HG02798 (cell line): Measurements from ENCODE around the gene SEC31A.

ENCODE experiments used
- ATAC-seq: cut with Tn5 transposase; IDR thresholded peaks from one replicate; pipeline ENCODE4 v1.9.1; 2021; ENCODE audit warnings: mild to moderate bottlenecking; ENCODE audit not compliant: unreplicated experiment, poor library complexity

The SEC31A gene

GRCh38 chr4:82798168-82799005, 92.6 kb downstream of the SEC31A start, which contains the start of gene SCD5:
SCD5 (minus strand) TSS chr4:82798796; CDS start chr4:82798537, 259 bp downstream.
- ATAC-seq = peak; percentile 95

DNA sequence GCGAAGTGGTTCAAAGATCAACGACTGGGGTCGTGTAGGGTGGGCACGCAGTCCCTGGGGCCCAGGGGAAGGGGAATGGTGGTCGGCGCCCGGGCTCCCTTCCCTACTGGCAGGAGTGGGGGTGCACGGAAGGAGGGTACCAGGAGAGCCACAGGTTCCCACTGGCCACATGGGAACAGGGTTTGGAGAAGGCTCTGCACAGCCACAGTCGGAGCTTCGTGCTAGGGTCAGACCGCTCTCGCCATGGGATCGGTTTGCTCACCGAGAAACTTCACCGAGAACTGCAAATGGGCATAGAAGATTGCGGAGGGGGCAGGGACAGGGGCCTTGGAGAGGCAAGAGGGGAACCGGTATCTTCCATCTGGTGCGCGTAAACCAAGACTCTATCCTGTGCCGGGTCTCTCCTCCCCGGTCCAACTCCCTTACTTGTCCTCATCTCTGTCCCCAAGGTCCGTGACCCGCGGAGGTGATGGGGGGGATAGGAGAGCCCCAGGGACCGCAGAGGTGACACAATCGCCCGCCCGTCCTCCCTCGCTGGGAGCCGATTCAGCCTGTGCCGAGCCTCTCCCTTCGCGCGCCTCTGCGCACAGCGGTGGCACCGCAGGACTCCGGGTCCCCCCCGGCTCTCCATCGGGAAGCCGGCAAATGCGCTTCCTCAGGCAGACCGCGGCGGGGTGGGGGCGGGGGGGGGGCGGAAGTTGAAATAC, 93.4 kb downstream of the SEC31A start:
- no peak for ATAC-seq

- ATAC-seq = no peak
These were observed 93.9 kb downstream of the SEC31A start for GRCh38 chr4:82797040-82797404.

DNA sequence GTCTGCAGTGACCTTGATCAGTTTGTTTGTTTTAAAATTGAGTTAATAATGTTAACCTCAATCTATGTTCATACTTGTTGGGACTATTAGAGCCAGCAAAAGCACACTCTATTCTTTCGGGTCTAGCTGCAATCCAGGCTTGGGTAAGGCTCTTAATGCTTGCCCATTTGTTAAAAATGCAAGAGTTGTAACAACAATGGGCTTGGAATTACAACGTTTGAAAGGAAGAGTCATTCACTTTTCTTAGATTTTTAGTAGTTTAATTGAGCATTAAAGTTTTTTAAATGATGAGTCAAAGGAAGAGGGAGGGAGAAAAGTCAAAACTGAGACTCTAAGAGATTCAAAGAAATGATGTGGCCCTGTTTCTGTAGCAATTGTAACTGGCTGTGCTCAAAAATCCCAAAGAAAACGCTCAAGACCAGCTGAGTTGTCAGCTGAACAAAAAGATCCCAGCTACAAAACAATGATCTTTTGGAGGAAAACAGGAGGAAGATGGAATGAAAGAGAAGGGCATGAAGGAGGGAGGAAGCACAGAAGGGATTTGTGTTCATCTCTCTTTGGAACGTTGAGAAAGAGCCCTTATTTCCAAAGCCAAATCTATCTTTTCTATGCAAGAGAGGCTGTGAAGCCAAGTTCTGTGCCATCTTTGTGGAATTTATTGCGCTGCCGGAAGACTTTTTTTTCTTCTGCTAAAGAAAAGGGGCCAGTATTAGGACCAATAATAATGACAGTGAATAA, 97.9 kb downstream of the SEC31A start:
- no peak for ATAC-seq

- ATAC-seq = no peak
These were observed 99.8 kb downstream of the SEC31A start for GRCh38 chr4:82791179-82791578.

GRCh38 chr4:82790060-82790660, 100.8 kb downstream of the SEC31A start:
- ATAC-seq = no peak

DNA sequence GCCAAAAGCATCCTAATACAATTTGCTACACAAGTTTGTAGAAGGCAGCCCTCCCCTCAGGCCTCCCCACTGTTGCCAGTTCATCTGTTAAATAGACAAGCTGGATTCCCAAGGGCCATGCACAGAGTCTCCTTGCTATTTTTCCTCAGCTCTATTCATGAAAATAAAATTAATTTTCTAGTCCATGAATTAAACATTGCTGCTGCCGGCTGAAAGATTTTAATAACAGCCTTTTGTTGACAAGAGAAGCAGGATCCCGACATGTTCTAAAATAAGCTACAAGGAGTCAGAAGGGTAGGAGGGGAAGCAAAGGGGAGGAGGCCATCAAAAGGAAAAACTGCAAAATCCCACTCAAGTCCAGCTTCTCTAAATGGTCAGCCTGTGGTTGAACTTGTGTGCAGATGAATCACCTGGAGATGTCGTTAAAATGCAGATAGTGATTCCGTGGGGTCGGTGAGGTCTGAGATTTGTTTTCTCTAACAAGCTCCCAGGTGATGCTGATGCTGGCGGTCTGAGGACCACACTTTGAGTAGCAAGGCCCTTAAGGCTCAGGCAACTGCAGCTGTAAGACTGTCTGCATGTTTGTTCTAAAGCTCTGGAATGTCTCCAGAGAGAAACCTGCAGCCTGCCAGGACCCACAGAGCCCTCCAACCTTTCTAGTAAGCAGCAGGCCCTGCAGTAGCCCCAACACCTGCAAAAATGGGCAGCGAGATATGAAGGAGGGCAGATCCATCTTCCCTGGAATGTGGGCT, 101.8 kb downstream of the SEC31A start:
- ATAC-seq = no peak

DNA sequence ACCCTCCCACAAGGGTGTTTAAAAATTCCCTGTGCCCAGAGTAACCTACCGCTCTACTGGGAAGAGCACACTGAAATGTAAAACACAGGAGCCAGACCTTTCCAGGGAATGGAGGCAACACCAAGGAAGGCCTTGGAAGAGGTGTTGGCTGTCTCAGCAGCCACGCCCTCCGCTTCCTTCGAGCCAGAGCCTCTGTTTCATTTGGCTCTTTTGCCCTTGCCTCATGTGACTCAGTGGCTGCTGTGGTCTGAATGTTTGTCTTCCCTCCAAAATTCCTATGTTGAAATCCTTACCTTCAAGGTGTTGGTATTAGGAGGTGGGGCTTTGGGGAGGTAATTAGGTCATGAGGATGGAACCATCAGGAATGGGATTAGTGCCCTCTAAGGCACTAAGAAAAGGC, 103.6 kb downstream of the SEC31A start:
- no peak for ATAC-seq

DNA sequence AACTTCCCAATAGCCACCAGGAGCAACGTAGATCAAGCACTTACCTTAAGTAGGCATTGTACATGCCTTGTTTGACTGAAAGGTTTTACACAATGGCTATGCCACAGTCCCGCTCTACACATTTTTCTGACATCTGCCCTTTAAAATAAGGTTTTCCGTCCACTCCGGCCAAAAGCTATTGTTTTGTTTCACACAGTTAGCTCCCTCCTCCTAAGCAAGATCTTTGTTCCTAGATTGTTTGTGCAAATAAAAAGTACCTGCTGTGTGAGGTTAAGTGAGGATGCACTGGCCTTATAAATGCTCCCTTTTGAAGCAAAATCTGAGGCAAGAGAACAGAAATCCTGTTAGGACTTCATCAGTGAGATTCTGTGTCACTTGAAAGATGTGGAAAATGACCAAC, 104.1 kb downstream of the SEC31A start:
- no peak for ATAC-seq

DNA sequence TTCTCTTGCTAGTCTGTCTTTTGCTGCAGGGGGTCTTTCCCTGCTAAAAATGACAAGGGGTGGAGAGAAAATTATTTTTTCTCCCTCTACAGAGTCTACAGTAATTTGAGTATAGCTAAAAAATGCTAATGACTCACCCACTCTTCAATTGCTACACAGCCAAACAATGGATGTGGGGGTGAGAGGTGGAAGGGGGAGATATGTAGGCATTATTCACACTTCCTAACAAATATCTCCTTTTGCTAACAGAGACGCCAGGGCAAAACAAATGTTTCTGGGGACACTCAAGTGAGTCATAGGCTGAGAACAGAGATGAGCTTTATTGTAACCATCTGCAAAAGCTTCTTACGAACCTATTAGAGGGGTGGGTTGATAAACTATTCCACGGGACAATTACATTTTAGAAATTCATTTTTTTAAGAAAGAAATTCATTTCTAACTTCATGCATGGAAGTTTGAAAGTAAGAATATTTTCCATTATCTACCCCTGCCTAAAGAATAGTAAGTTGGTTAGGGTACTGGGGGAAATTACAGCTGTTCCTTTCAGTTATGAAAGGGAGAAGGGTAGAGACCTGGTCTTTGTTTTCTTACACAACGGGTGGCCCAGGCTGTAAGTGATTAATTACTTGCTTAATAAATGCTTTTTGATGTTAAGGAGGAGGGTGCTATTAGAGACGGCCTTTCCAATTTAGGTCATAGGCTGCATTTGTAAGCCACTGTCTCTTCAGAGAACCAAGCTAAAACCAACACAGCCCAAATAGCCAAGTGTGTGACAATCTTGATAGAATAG, 105.1 kb downstream of the SEC31A start:
- ATAC-seq = no peak

DNA sequence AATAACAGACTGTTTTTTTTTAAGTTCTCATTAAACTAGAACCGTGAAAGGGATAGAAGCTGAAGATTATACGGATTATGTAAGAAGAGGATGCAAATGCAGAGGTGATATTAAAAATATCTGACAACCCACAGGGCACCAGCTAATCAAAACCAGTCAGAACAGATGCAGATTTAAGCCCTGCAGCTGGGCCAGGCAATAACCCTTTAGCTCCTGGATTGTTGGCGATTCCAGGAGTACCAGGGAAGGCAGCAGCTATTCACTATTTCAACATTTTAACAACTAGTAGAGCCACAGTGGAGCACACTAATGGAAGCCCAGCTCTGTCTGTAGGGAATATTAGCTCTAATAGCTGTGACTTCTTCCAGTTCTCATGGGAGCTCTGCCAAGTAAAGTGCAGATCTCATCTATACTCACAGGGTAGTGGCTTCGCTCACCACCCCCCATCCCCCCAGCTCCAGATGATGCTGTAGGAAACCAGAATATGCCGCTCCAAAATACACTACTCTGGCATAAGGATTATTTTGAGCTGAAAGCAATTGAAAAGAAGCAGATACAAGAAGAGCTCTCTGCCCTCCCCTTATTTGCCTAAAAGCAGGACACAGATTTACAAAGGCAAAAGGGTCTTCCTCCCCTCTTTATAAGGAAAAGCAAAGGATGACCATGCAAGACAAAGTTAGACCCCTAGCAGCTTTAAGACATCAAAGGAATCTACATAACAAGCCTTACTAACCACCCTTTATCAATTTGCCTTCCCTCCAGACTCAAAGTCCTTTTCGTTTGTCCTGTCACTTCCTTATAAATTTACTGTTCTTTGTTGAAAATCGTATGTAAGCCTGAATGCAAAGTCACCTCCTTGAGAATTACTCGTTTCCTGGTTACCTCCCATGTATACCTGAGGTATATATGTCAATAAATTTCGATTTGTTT, 106.0 kb downstream of the SEC31A start:
- no peak for ATAC-seq

GRCh38 chr4:82782626-82783345, 108.2 kb downstream of the SEC31A start:
- ATAC-seq = no peak

DNA sequence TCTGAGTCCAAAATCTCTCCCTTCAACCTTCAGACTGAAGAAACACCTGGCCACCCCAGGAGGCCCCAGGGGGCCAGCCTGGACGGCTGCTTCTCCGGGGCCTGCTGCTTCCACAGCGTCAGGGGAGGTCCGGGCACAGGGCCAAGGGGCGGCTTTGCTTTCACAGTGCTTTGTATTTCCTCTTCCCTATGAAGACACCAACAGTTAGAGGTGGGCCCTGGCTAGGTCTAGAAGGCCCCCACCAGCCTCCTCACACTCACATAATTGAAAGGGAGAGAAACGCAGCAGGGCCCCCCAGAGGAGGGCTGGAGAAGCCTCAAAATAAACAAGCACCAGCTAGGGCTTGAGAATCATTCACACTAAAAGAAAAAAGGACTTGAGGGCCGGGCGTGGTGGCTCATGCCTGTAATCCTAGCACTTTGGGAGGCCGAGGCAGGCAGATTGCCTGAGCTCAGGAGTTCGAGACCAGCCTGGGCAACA, 110.2 kb downstream of the SEC31A start:
- ATAC-seq = no peak

GRCh38 chr4:82780170-82780751, 110.7 kb downstream of the SEC31A start:
- ATAC-seq = no peak

DNA sequence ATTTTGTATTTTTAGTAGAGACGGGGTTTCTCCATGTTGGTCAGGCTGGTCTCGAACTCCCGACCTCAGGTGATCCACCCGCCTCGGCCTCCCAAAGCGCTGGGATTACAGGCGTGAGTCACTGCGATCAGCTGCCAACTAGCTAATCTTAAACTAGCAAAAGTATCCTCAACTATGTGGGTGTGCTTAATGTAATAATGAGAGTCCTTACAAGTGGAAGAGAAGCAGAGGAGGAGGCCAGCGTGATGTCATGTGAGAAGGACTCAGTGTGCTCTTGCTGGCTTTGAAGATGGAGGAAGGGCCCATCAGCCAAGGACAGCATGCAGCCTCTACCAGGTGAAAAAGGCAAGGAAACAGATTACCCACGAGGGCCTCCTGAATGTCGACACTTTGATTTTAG, 111.9 kb downstream of the SEC31A start:
- no peak for ATAC-seq

DNA sequence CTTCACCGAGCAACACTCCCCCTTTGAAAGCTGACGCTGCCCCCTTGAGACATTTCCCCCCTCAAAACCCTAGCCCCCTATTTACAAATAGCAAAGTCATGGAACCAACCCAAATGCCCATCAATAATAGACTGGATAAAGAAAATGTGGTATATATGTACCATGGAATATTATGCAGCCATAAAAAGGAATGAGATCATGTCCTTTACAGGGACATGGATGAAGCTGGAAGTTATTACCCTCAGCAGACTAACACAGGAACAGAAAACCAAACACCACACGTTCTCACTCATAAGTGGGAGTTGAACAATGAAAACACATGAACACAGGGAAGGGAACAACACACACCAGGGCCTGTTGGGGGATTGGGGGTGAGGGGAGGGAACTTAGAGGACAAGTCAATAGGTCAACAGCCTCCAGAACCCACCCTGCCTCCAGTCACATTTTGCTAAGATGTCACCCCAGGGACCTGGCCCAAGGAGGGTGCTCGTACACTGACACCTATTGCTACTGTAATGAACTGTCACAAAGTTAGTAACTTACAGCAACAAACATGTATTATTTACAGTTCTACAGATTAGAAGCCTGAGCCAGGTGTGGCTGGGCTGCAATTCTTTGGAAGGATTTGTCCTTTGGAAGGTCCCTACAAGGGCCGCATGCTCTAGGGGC, 113.0 kb downstream of the SEC31A start:
- no peak for ATAC-seq
